HG03095 (cell line): ENCODE results near the gene METTL4.
"Not testable (repeated sequence)": the region's sequence is repeated elsewhere in the genome, so short reads cannot be mapped to it uniquely, and the experiment has no call there.

ENCODE experiments used
- ATAC-seq: cut with Tn5 transposase; IDR thresholded peaks from one replicate; pipeline ENCODE4 v1.9.1; 2021; ENCODE audit warnings: moderate library complexity; ENCODE audit not compliant: unreplicated experiment

Gene METTL4

GRCh38 chr18:2564373-2564772 is 6.9 kb downstream of the METTL4 start:
- no peak for ATAC-seq

DNA sequence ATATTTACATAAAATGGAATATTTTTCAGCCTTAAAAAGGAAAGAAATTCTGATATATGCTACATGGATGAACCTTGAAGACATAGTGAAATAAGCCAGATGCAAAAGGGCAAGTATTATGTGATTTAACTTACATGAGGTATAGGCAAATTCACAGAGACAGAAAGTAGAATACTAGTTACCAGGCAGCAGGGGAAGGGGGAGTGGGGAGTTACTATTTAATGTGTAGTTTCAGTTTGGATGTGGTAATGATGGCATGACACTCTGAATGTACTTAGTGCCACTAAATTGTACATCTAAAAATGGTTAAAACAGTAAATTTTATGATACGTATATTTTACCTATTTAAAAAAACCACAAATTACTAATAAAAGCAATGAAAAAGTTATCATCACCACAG is 12.1 kb downstream of the METTL4 start:
- ATAC-seq = no peak

DNA sequence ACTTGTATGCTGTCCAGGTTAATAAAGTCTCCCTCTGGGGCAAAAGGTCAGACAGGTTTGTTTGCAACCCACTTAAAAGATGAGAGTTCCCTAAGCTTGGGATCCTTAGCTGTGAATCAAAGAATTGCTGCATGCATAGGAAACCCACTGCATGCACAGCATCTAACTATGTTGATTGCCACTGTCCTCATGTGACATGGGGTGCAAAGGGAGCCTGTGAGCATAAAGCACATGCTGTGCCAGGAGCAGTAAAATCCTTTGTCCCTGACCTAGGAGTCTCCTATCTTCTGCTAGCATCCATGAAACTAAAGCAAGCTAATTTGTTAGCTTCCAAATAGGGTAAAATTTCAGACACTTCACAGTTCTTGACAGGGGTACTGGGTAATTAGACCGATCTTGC is 13.8 kb downstream of the METTL4 start:
- ATAC-seq = no peak

GRCh38 chr18:2555895-2556294 is 15.4 kb downstream of the METTL4 start:
- no peak for ATAC-seq

GRCh38 chr18:2554696-2555095 is 16.6 kb downstream of the METTL4 start:
- ATAC-seq = no peak

- ATAC-seq = no peak
Measured at GRCh38 chr18:2551425-2551824, 19.9 kb downstream of the METTL4 start.

DNA sequence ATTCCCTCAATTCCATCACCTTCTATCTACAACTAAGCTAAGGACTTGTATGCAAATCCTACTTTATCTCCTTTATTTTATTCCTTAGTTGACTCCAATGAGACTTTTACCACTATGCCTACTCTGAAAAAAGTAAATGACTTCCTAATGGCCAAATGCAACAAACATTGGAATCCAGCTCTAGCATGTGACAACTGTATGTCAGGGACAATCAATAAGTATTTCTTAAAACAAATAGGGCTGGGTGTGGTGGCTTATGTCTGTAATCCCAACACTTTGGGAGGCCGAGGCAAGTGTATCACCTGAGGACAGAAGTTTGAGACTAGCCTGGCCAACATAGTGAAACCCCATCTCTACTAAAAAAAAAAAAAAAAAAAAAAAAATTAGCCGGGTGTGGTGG is 21.8 kb downstream of the METTL4 start:
- no peak for ATAC-seq

GRCh38 chr18:2547477-2548087 is 23.7 kb downstream of the METTL4 start:
- ATAC-seq = no peak

DNA sequence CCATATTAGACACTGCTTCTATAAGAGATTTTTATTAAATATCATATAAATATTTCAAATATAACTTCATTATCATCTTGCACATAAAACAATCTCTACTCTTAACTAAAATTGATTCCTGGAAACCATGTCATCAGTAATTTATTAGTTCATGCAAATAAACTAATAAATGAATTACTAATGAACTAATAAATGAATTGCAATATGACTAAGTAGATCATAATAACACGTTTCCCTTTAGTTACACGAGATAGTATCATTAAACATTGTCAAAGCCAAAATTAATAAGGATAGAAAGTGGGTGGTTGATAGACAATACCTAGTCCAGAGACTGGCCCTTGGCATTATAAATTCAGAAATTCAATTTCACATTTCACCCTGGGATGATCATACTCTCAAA is 26.1 kb downstream of the METTL4 start:
- no peak for ATAC-seq

DNA sequence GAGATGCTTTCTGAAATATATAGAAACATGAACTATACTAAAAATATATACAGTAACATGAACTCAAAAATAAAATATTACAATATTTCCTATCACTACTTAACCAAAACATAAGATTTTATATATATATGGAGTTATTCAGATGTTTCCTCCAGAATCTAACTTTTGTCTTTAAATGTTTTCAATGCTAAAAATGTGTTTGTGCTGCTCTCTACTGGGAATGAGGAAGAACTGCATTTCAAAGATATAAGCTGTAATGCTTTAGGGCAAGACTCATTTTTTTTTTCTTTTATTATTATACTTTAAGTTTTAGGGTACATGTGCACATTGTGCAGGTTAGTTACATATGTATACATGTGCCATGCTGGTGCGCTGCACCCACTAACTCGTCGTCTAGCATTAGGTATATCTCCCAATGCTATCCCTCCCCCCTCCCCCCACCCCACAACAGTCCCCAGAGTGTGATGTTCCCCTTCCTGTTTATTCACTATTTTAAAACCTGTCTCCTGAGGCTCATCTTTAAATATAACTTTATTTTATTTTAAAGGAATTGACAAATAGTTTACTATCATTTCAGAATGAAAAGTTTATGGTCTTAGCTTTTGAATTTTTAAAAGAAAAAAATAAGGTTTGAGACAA is 29.3 kb downstream of the METTL4 start:
- peak; percentile 65 for ATAC-seq

- no peak for ATAC-seq
Measured at GRCh38 chr18:2540575-2540974, 30.7 kb downstream of the METTL4 start.

DNA sequence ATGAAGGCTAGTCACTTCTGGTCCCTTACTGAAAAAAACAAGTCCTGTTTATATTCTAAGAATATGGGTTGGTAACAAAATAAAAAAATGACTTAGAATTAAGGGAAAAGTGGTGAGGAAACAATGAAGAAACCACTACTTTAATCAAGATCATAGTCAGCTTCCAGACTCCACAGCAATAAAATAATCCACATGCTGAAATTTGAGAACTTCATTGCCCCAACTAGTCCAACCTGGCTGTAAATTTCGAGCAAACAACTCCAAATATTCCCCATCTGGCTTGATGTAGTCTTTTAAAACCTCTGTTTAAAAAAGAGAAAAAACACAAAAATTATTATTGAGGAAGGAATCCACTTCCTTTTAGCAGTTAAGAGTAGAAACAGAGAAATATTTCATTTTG is 32.5 kb downstream of the METTL4 start:
- no peak for ATAC-seq

DNA sequence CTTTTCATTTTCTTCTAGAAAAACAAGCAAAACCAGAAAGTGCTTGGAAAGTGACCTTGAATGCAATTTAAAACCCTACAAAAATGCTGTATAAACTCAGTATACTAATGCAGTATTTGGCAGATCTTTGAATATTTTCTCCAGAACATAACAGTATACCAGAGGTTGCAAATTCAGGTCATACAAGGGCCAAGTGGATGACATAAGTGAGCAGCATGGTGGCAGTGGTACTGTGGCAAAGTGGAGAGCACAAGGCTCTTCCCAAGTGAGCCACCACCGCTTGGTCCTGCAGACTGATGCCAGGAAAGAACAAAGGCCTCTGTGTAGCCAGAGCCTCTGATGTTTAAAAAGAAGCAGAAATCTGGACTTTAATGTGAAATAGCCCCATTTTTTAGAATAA is 33.1 kb downstream of the METTL4 start:
- ATAC-seq = no peak

DNA sequence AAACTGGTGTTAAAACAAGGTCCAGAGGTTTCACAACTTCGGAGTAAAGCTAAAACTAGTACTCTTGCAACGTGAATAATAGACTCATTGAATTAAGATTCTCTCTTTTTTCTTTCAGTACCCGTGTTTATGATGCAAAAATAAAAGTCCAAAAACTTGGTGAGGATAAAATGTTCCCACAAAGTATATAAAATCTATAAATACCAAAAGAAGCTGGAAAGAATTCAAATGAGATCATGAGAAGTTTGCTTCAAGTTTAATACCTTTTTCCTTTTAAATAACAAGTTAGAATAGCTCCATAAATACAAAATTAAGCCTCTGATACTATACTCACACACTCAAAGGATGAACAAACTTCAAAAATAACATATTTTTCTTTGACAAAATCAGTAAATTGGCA is 34.0 kb downstream of the METTL4 start:
- no peak for ATAC-seq

- no peak for ATAC-seq
Measured at GRCh38 chr18:2536493-2536892, 34.8 kb downstream of the METTL4 start.

- no peak for ATAC-seq
Measured at GRCh38 chr18:2536063-2536462, 35.2 kb downstream of the METTL4 start.

DNA sequence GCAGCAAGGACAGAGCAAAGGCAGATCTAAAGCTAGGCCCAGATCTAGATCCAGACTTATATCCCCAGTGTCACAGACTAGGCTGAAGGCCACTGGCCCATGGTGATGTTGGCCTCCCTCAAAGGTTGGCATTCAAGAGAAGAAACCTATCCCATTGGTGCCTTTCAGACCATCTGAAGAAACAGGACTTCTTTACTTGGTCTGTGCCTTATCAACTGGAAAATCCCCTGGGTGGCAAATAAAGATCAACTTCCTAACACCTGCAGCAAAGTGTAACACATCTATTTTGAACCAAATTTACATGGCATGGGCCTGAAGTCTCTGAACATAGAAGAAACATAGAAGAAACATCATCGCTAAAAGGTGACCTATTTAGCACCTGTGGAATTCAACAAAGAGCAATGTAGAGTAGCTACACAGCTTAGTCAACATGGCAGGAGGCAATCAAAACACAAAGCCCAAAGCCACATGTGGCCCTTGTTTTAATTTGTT is 35.8 kb downstream of the METTL4 start:
- no peak for ATAC-seq

DNA sequence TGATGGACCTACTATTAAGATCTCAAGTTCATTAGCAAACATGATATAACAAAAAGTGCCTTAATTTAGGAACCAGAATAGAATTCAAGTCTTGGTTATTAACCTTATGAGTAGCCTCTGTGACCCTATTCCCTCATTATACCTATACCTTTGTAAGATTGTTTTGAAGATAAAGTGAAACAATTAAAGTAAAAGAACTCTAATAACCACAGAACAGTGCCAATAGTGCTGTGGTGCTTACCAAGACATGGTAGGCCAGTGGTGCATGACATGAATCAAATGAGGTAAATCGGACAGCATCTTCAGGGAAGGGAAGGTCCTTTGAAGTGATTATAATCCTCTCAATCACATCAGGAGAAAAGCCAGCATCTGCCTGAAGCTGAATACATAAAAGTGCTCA is 36.4 kb downstream of the METTL4 start:
- ATAC-seq = no peak

- no peak for ATAC-seq
Measured at GRCh38 chr18:2532797-2533196, 38.5 kb downstream of the METTL4 start.

DNA sequence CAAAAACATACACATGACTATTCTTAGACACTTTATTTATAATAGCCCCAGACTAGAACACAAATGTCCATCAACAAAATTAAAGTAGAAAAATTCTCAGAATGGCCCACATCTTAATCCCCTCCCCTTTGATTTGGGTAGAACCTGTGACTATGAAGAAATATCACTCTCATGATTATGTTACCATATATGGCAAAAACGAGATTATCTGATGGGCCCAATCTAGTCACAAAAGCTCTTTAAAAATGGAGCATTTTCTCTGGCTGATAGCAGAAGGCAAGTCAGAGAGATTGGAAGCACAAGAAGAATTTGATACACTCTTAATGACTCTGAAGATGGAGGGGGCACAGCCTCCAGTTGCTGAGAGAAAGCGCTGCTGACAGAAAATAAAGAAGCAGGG is 39.6 kb downstream of the METTL4 start:
- no peak for ATAC-seq

- ATAC-seq = no peak
Measured at GRCh38 chr18:2529154-2529553, 42.2 kb downstream of the METTL4 start.

DNA sequence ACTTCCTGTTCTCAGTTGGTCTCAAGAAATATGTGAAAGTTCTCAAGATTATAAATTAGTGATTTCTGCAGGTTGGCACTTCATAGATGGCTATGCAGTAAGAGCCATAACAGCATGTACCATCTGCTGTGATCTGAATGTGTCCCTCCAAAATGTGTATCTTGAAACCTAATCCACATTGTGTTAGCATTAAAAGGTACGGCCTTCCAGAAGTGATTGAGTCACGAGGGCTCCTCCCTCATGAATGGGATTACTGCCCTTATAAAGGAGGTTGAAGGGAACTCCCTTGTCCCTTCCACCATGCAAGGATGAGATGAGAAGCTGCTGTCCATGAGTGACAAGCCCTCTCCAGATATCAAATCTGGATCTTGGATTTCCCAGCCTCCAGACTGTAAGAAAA is 45.0 kb downstream of the METTL4 start:
- no peak for ATAC-seq

DNA sequence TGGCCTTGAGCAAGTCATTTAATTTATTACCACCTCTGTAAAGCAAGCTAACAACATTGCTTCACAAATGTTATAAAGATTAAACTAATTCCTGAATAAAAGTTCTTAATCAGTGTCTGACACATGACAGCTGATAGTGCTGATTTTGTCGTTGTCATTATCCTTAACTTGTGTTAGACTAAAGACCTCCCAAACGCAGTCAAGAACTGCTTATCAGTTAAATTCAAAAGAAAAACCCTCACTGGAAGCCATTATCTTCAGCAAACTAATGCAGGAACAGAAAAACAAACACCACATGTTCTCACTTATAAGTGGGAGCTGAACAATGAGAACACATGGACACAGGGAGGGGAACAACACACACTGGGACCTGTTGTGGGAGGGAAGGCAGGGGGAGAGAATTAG is 46.5 kb downstream of the METTL4 start:
- ATAC-seq = not testable (repeated sequence)
